Measurements from ENCODE around the gene OGFOD3.

DNA sequence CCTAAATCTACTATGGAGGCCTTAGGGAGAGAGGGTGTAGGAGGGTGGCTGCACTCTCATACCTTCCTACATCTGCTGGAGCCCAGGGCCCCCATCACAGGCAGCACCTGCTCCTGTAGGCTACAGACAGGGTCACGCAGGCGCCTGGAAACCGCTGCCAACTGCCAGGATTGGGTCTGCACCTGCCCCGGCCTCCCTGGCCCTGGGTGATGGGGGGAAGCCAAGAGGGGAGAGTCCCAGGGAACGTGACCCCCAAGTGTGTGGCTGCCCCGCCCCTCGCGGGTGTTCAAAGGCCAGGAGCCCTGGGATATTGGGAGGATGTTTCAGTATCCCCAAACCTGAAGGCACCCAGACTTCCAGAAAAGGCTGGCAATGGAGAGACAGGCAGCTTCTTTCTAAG, 64.9 kb downstream of the OGFOD3 start:
- TF ChIP-seq, protein P1, sequence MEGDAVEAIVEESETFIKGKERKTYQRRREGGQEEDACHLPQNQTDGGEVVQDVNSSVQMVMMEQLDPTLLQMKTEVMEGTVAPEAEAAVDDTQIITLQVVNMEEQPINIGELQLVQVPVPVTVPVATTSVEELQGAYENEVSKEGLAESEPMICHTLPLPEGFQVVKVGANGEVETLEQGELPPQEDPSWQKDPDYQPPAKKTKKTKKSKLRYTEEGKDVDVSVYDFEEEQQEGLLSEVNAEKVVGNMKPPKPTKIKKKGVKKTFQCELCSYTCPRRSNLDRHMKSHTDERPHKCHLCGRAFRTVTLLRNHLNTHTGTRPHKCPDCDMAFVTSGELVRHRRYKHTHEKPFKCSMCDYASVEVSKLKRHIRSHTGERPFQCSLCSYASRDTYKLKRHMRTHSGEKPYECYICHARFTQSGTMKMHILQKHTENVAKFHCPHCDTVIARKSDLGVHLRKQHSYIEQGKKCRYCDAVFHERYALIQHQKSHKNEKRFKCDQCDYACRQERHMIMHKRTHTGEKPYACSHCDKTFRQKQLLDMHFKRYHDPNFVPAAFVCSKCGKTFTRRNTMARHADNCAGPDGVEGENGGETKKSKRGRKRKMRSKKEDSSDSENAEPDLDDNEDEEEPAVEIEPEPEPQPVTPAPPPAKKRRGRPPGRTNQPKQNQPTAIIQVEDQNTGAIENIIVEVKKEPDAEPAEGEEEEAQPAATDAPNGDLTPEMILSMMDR (IDR thresholded peaks at IDR 0.05), result no peak
- no peak for TF ChIP-seq POLR2A (IDR thresholded peaks at IDR 0.05)

All from Peyer's patch (tissue), 4 donors.